NCI-H774 (cell line): Measurements from ENCODE around the gene LDLRAD4.

Source experiments
- DNase-seq: peaks from one replicate; lab custom pipeline; 2025; lab: John Stamatoyannopoulos, UW

Gene LDLRAD4

GRCh38 chr18:13572721-13573120 is 354.2 kb downstream of the LDLRAD4 start:
- no peak for DNase-seq

GRCh38 chr18:13573750-13574149 is 355.2 kb downstream of the LDLRAD4 start:
- DNase-seq: no peak

- DNase-seq: no peak
These were observed 355.8 kb downstream of the LDLRAD4 start for GRCh38 chr18:13574355-13574754.

- no peak for DNase-seq
These were observed 356.2 kb downstream of the LDLRAD4 start for GRCh38 chr18:13574761-13575160.

GRCh38 chr18:13576598-13576997 is 358.0 kb downstream of the LDLRAD4 start:
- DNase-seq: no peak

- no peak for DNase-seq
These were observed 358.6 kb downstream of the LDLRAD4 start for GRCh38 chr18:13577091-13577697.

- no peak for DNase-seq
These were observed 359.2 kb downstream of the LDLRAD4 start for GRCh38 chr18:13577781-13578180.

GRCh38 chr18:13578400-13578799 is 359.8 kb downstream of the LDLRAD4 start:
- DNase-seq: no peak

- DNase-seq: no peak
These were observed 361.3 kb downstream of the LDLRAD4 start for GRCh38 chr18:13579874-13580273.

- DNase-seq: no peak
These were observed 361.8 kb downstream of the LDLRAD4 start for GRCh38 chr18:13580351-13580750.

- DNase-seq: no peak
These were observed 362.4 kb downstream of the LDLRAD4 start for GRCh38 chr18:13580991-13581390.

- no peak for DNase-seq
These were observed 363.1 kb downstream of the LDLRAD4 start for GRCh38 chr18:13581496-13582177.

GRCh38 chr18:13582178-13582670 is 363.7 kb downstream of the LDLRAD4 start:
- DNase-seq: no peak

- DNase-seq: no peak
These were observed 365.3 kb downstream of the LDLRAD4 start for GRCh38 chr18:13583576-13584550.

GRCh38 chr18:13584825-13585224 is 366.3 kb downstream of the LDLRAD4 start:
- no peak for DNase-seq

- no peak for DNase-seq
These were observed 367.0 kb downstream of the LDLRAD4 start for GRCh38 chr18:13585379-13586153.

GRCh38 chr18:13587001-13587400 is 368.4 kb downstream of the LDLRAD4 start:
- no peak for DNase-seq

GRCh38 chr18:13587477-13587876 is 368.9 kb downstream of the LDLRAD4 start:
- no peak for DNase-seq

- no peak for DNase-seq
These were observed 369.4 kb downstream of the LDLRAD4 start for GRCh38 chr18:13587937-13588336.

- DNase-seq: no peak
These were observed 370.8 kb downstream of the LDLRAD4 start for GRCh38 chr18:13589316-13589715.

- DNase-seq: no peak
These were observed 371.4 kb downstream of the LDLRAD4 start for GRCh38 chr18:13589943-13590342.

- DNase-seq: no peak
These were observed 373.7 kb downstream of the LDLRAD4 start for GRCh38 chr18:13592246-13592645.
